ENCODE data around the gene DAPK1. TPM values are rescaled to one million over a fixed set of nuclear protein-coding genes. Genes with fewer than 3 reads are reported as not detected.

The DAPK1 gene
- total and polyA plus RNA-seq, 2 donors (not counting 1 experiment from before 2014, with no cell fraction given), result 1.7 to 2.8 TPM

DNA sequence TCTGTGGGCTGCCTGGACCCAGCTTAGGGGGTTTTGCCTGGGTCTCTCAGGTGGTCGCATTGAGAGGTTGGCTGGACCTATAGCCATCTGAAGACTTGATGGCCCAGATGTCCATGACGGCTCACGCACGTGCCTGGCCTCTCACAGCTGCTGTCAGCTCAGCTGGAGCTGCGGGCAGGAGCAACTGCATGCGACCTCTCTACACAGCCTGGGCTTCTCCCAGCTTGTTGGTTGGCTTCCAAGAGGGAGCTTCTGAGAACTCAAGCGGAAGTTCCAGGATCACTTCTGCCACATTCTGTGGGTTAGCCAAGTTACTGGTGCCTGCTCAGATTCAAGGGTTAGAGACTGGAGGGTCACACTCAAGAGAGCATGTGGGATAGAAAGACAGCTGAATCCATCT lies 99.2 kb downstream of the DAPK1 start:
- H3K79me2 ChIP-seq (ENCODE audit: control insufficient read depth, insufficient read depth, low read length), result no peaks in the 10 kb centered on the region
- DNase-seq (no peak), ATAC-seq (ENCODE audit: low read depth) (no peak)
- no peaks in the 10 kb centered on the region for H3K27me3 ChIP-seq (replicated peaks in 1 of 4; ENCODE audit: control extremely low read depth in 1 of 4, control insufficient read depth in 3 of 4, insufficient read depth in 4 of 4, low read length in 3 of 4)
- ChIA-PET CTCF (no interaction called here), POLR2A (no interaction called here)
- H3K4me2 ChIP-seq (replicated peaks; ENCODE audit: low read depth, low read length, poor library complexity, severe bottlenecking), result no peak overlapping the region
- H3K9ac ChIP-seq (ENCODE audit: low read length), result no peak overlapping the region
- H4K20me1 ChIP-seq (ENCODE audit: control insufficient read depth, insufficient read depth, low read length, poor library complexity, severe bottlenecking), result no peaks in the 10 kb centered on the region
- no peaks in the 10 kb centered on the region for H3K36me3 ChIP-seq (replicated peaks in 1 of 2; ENCODE audit: control extremely low read depth in 1 of 2, control insufficient read depth in 1 of 2, extremely low read depth in 1 of 2, insufficient read depth in 2 of 2, low read length in 1 of 2)
- intact Hi-C loops (cut with micrococcal nuclease), result no loop called here
- no peak overlapping the region for H3K27ac ChIP-seq (ENCODE audit: low read length in 2 of 2)
- H2AFZ ChIP-seq (ENCODE audit: insufficient read depth, low read depth, low read length, poor library complexity, severe bottlenecking), result no peak overlapping the region
- no peaks in the 10 kb centered on the region for H3K9me3 Mint-ChIP-seq (ENCODE audit: insufficient read depth)
- no peak for TF ChIP-seq EZH2 (IDR thresholded peaks at IDR 0.05; ENCODE audit: borderline replicate concordance, insufficient read depth, low read depth, low read length, poor library complexity, severe bottlenecking)
- TF ChIP-seq, protein P1, sequence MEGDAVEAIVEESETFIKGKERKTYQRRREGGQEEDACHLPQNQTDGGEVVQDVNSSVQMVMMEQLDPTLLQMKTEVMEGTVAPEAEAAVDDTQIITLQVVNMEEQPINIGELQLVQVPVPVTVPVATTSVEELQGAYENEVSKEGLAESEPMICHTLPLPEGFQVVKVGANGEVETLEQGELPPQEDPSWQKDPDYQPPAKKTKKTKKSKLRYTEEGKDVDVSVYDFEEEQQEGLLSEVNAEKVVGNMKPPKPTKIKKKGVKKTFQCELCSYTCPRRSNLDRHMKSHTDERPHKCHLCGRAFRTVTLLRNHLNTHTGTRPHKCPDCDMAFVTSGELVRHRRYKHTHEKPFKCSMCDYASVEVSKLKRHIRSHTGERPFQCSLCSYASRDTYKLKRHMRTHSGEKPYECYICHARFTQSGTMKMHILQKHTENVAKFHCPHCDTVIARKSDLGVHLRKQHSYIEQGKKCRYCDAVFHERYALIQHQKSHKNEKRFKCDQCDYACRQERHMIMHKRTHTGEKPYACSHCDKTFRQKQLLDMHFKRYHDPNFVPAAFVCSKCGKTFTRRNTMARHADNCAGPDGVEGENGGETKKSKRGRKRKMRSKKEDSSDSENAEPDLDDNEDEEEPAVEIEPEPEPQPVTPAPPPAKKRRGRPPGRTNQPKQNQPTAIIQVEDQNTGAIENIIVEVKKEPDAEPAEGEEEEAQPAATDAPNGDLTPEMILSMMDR (IDR thresholded peaks at IDR 0.05), result no peak
- no peaks in the 10 kb centered on the region for H3K27me3 Mint-ChIP-seq
- H3K9me3 ChIP-seq (ENCODE audit: control extremely low read depth in 1 of 3, control insufficient read depth in 2 of 3, insufficient read depth in 1 of 3, low read length in 2 of 3), result peaks cover 0 to 6% (median 0%) of the 10 kb centered on the region in 3 donors
- no peak overlapping the region for H3K4me3 Mint-ChIP-seq
- H3K27ac Mint-ChIP-seq, result no peak overlapping the region
- H3K4me1 Mint-ChIP-seq, result no peaks in the 10 kb centered on the region
- no peak overlapping the region for H3K4me3 ChIP-seq (ENCODE audit: control extremely low read depth in 1 of 5, extremely low read depth in 1 of 5, insufficient read depth in 1 of 5, low read depth in 2 of 5, low read length in 4 of 5)
- H3K4me1 ChIP-seq (ENCODE audit: control insufficient read depth in 2 of 2, insufficient read depth in 2 of 2, low read length in 2 of 2), result no peaks in the 10 kb centered on the region
- WGBS (ENCODE audit: insufficient coverage), result 92% methylated on average over 7 of the region's 7 CpGs

DNA sequence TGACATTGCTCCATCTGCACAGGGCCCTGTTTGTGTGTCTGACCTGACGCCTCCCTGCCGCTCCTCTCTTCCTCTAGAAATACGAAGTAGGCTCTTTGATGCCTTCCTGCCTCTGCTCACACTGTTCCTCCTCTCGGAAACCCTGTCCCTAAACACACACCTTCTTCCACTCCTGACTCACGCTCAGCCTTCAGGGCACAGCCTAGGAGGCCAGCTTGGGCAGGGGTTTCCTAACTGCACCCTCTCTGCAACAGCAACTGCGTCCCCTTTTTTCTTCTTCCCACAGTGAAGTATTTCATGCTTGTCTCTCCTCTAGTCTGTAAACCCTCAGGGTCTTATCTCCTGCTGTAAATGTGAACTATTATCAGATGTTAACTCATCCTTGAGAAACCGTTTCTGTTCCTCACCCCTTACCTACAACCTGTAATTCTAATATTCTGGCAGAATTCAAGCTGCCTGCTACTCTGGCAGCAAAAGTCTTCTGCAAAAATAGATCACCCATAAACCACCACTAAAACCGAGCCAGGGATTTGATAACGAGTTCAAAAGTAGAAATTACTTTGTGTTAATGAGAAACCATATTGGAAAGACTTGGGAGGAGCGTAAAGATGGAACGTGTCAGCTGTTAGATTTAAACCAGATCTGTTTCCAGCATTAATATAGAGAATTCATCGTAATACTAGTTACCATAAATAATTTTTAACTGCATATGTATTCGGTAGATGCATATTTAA lies 100.2 kb downstream of the DAPK1 start:
- Mint-ChIP-seq H3K4me1 (no peaks in the 10 kb centered on the region), H3K27ac (no peak overlapping the region), H3K27me3 (no peaks in the 10 kb centered on the region), H3K9me3 (ENCODE audit: insufficient read depth) (no peaks in the 10 kb centered on the region), H3K4me3 (no peak overlapping the region)
- Histone ChIP-seq H3K27me3 (replicated peaks in 1 of 4; ENCODE audit: control extremely low read depth in 1 of 4, control insufficient read depth in 3 of 4, insufficient read depth in 4 of 4, low read length in 3 of 4) (no peaks in the 10 kb centered on the region), H3K4me2 (replicated peaks; ENCODE audit: low read depth, low read length, poor library complexity, severe bottlenecking) (no peak overlapping the region), H3K79me2 (ENCODE audit: control insufficient read depth, insufficient read depth, low read length) (no peaks in the 10 kb centered on the region), H3K4me1 (ENCODE audit: control insufficient read depth in 2 of 2, insufficient read depth in 2 of 2, low read length in 2 of 2) (no peaks in the 10 kb centered on the region), H4K20me1 (ENCODE audit: control insufficient read depth, insufficient read depth, low read length, poor library complexity, severe bottlenecking) (no peaks in the 10 kb centered on the region), H3K9me3 (ENCODE audit: control extremely low read depth in 1 of 3, control insufficient read depth in 2 of 3, insufficient read depth in 1 of 3, low read length in 2 of 3) (peaks cover 0 to 3% (median 0%) of the 10 kb centered on the region in 3 donors), H2AFZ (ENCODE audit: insufficient read depth, low read depth, low read length, poor library complexity, severe bottlenecking) (no peak overlapping the region), H3K9ac (ENCODE audit: low read length) (no peak overlapping the region), H3K36me3 (replicated peaks in 1 of 2; ENCODE audit: control extremely low read depth in 1 of 2, control insufficient read depth in 1 of 2, extremely low read depth in 1 of 2, insufficient read depth in 2 of 2, low read length in 1 of 2) (no peaks in the 10 kb centered on the region), H3K27ac (ENCODE audit: low read length in 2 of 2) (no peak overlapping the region), H3K4me3 (ENCODE audit: control extremely low read depth in 1 of 5, extremely low read depth in 1 of 5, insufficient read depth in 1 of 5, low read depth in 2 of 5, low read length in 4 of 5) (no peak overlapping the region)
- intact Hi-C loops (cut with micrococcal nuclease), result no loop called here
- DNase-seq (no peak), ATAC-seq (ENCODE audit: low read depth) (no peak)
- ChIA-PET POLR2A (no interaction called here), CTCF (interaction anchor here (0.7 kb wide), 1 partner anchor 257 kb away, joined by 3 read pairs; no protein-coding TSS in a partner anchor)
- WGBS (ENCODE audit: insufficient coverage), result 93% methylated on average over 7 of the region's 13 CpGs
- no peak for TF ChIP-seq EZH2 (IDR thresholded peaks at IDR 0.05; ENCODE audit: borderline replicate concordance, insufficient read depth, low read depth, low read length, poor library complexity, severe bottlenecking)
